Neural crest cell (in vitro differentiated cells): ENCODE measurements around the gene SLIT3. TPM values are rescaled to one million over a fixed set of nuclear protein-coding genes. Genes with fewer than 3 reads are reported as not detected.

Source experiments
- DNase-seq: peaks from one replicate; pipeline ENCODE4 v3.0.0; 2021; ENCODE audit warnings: low read depth, mixed read lengths, low spot score
- H3K27ac Mint-ChIP-seq: one replicate; pipeline ENCODE4 v1.8.0; 2021; ENCODE audit warnings: mild to moderate bottlenecking, mixed read lengths; ENCODE audit not compliant: unreplicated experiment
- H3K27me3 Mint-ChIP-seq: 2 replicates; pipeline ENCODE4 v1.8.0; 2021; ENCODE audit warnings: low read depth, mild to moderate bottlenecking, mixed read lengths
- H3K36me3 Mint-ChIP-seq: 2 replicates; pipeline ENCODE4 v1.8.0; 2021; ENCODE audit warnings: low read depth, mild to moderate bottlenecking, mixed read lengths
- H3K4me1 Mint-ChIP-seq: 2 replicates; pipeline ENCODE4 v1.8.0; 2021; ENCODE audit warnings: mixed read lengths
- H3K4me3 Mint-ChIP-seq: one replicate; pipeline ENCODE4 v1.8.0; 2021; ENCODE audit warnings: mild to moderate bottlenecking, mixed read lengths
- H3K9me3 Mint-ChIP-seq: 2 replicates; pipeline ENCODE4 v1.8.0; 2021; ENCODE audit warnings: mixed read lengths
- total RNA-seq: library from RNA; stranded (reverse); gene quantifications from 2 replicates; pipeline ENCODE4 v1.2.1, GENCODE V29; 2021
- TF ChIP-seq, protein P1 (sequence below): fragments of 200-600 bp; sonication (generic); conservative IDR thresholded peaks from 2 replicates; pipeline ENCODE4 v1.5.0; 2021; ENCODE audit warnings: antibody characterized with exemption, mild to moderate bottlenecking

SLIT3 gene
- total RNA-seq, 1 donor from 2014 or later, result 13.3 TPM

DNA sequence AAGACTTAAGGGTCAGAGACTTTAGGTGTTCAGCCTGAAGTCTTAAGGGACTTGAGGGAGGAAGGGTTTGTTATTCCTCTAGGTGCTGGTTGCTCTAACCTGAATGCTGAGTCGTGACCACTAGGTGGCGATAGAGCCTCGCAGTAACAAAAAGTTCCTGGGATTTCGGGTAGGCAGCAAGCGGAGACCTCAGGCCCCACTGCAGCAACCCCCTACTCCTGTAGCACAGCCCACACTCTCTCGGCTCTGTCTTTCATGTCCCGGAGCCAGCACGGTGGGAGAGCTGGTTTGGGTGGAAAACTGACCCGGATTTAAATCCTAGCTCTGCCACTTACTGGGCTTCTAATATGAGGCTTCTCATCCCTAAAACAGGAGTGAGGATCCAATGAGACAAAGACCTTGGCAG lies 621.4 kb downstream of the SLIT3 start:
- Mint-ChIP-seq H3K27ac (no peak overlapping the region), H3K27me3 (no peaks in the 10 kb centered on the region), H3K4me3 (no peak overlapping the region), H3K4me1 (no peaks in the 10 kb centered on the region), H3K36me3 (no peaks in the 10 kb centered on the region), H3K9me3 (no peaks in the 10 kb centered on the region)
- peak; percentile 92 for DNase-seq
- TF ChIP-seq, protein P1, sequence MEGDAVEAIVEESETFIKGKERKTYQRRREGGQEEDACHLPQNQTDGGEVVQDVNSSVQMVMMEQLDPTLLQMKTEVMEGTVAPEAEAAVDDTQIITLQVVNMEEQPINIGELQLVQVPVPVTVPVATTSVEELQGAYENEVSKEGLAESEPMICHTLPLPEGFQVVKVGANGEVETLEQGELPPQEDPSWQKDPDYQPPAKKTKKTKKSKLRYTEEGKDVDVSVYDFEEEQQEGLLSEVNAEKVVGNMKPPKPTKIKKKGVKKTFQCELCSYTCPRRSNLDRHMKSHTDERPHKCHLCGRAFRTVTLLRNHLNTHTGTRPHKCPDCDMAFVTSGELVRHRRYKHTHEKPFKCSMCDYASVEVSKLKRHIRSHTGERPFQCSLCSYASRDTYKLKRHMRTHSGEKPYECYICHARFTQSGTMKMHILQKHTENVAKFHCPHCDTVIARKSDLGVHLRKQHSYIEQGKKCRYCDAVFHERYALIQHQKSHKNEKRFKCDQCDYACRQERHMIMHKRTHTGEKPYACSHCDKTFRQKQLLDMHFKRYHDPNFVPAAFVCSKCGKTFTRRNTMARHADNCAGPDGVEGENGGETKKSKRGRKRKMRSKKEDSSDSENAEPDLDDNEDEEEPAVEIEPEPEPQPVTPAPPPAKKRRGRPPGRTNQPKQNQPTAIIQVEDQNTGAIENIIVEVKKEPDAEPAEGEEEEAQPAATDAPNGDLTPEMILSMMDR, result peak; percentile 93

DNA sequence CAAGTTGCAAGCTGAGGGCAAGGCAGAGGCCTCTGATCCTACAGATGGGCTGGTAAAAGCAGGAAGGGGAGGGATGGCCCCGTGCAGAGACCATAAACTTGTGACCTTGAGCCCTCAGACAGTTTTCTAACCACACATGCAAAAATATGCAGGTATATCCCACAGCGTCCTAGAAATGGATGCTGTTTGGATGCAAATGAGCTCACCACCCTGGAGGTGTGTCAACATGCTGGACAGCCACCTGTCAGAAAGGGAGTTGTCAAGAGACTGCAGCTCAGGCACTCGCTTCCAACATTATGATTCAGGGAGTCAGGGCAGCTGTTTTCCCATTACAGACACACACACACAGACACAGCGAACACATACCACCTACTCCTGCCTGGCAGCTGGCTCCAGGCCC lies 624.4 kb downstream of the SLIT3 start:
- H3K27ac Mint-ChIP-seq, result no peak overlapping the region
- H3K27me3 Mint-ChIP-seq, result no peaks in the 10 kb centered on the region
- TF ChIP-seq, protein P1, result no peak
- H3K4me1 Mint-ChIP-seq, result no peaks in the 10 kb centered on the region
- no peak overlapping the region for H3K4me3 Mint-ChIP-seq
- no peaks in the 10 kb centered on the region for H3K36me3 Mint-ChIP-seq
- H3K9me3 Mint-ChIP-seq, result no peaks in the 10 kb centered on the region
- DNase-seq, result no peak

DNA sequence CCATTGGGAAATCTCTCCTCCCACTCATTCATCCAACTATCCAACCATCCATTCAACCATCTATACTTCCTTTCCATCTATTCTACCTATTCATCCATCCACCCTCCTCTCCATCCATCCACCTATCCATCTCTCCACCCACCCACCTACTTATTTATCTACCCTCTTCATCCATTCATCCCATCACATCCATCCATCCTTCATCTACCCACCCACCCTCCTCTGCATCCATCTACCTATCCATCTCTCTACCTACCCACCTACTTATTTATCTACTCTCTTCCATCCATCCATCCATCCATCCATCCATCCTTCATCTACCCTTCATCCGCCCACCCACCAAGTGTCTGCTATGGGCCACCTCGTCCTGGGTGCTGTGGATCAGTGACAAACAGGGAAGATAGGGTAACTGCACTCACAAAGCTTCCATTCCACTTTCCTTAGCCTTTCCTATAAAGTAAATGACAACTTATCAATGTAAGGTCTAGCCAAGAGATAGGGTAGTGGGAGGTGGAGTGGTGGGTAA lies 625.0 kb downstream of the SLIT3 start:
- Mint-ChIP-seq H3K4me3 (no peak overlapping the region), H3K27ac (no peak overlapping the region), H3K36me3 (no peaks in the 10 kb centered on the region), H3K9me3 (no peaks in the 10 kb centered on the region), H3K4me1 (no peaks in the 10 kb centered on the region), H3K27me3 (no peaks in the 10 kb centered on the region)
- DNase-seq, result no peak
- TF ChIP-seq, protein P1, result no peak

DNA sequence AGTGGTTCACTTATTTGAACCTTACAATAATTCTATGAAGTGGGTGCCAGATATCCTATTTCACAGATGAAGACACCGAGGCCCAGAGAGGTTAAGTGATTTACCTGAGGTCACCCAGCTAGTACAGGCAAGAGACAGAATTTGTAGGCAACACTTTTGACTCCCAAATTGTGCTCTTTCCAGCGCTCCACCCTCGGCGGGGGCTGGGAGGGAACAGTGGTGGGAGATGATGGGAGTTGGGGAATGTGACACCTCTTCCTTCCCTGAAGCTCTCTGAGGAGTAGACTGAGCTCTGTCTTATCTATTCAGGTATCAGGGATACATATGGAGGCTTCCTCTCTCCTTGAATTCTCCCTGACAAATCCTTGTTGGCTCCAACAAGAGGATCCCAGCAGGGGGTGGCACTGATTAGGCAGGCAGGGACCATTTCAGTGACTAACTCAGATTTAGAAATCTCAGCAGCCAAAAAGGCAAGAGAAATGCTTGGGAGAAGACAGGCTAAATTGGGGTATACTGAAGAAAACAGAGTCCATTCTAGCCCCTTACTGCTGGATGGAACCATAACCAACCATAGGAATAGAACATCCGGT lies 626.0 kb downstream of the SLIT3 start:
- Mint-ChIP-seq H3K4me3 (no peak overlapping the region), H3K36me3 (no peaks in the 10 kb centered on the region), H3K9me3 (no peaks in the 10 kb centered on the region), H3K4me1 (no peaks in the 10 kb centered on the region), H3K27ac (no peak overlapping the region), H3K27me3 (no peaks in the 10 kb centered on the region)
- no peak for DNase-seq
- TF ChIP-seq, protein P1, result no peak

DNA sequence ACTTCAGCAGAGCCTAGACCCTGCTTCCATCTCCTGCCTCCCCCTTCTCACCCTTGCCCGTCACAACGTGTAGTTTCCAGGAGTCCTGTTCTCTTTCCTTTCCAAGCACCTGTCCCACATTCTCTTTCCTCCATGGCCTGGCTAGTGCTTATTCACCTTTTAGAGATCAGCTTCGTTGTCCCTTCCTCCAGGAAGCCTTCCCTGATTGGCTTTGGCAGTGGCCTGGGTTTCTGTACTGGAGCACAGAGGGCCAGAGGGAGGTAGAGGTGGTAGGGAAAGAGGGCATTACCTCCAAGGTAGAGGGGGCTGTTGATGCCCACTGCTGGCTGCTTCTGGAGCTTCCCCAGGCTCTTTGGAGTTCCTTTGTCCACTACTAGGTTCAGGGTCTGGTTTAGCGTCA lies 628.1 kb downstream of the SLIT3 start:
- Mint-ChIP-seq H3K36me3 (no peaks in the 10 kb centered on the region), H3K27me3 (no peaks in the 10 kb centered on the region), H3K4me1 (no peaks in the 10 kb centered on the region), H3K4me3 (no peak overlapping the region), H3K9me3 (no peaks in the 10 kb centered on the region), H3K27ac (no peak overlapping the region)
- no peak for DNase-seq
- TF ChIP-seq, protein P1, result no peak
